K562 (cell line): ENCODE results near the gene RND1. TPM values are rescaled to one million over a fixed set of nuclear protein-coding genes. Genes with fewer than 3 reads are reported as not detected.
A peak's percentile ranks its signal among the peaks of the same experiment; 100 is the strongest.

Source experiments
- ASH1L ChIP-seq: fragments of 450-650 bp; IDR thresholded peaks from 2 replicates; pipeline ENCODE4 v1.6.1; 2018; ENCODE audit warnings: borderline replicate concordance, mild to moderate bottlenecking, low read depth; ENCODE audit not compliant: partially characterized antibody
- ELF1 ChIP-seq: fragments of 200-800 bp; sonication (Bioruptor generic); IDR thresholded peaks from 2 replicates; pipeline ENCODE4 v1.6.1; 2016; ENCODE audit warnings: missing genetic modification characterization, missing compliant biosample characterization
- ELF2 ChIP-seq: fragments of 250-450 bp; sonication (Bioruptor Pico); IDR thresholded peaks from 2 replicates; pipeline ENCODE4 v1.5.0; 2021; ENCODE audit warnings: mild to moderate bottlenecking
- FOXP1 ChIP-seq: sonication (generic); formaldehyde crosslinking; IDR thresholded peaks from 2 replicates; pipeline ENCODE4 v1.8.0; 2022; ENCODE audit warnings: mild to moderate bottlenecking, missing genetic modification reagents
- MEF2A ChIP-seq: IDR thresholded peaks from 2 replicates; pipeline ENCODE4 v1.6.1; 2011; ENCODE audit warnings: low read depth, mild to moderate bottlenecking, low read length, moderate library complexity; ENCODE audit not compliant: control insufficient read depth
- SNIP1 ChIP-seq: fragments of 450-650 bp; IDR thresholded peaks from 2 replicates; pipeline ENCODE4 v1.7.1; 2017; ENCODE audit warnings: low read depth, mild to moderate bottlenecking
- TBL1XR1 ChIP-seq, 2 experiments: IDR thresholded peaks; 2 replicates each; pipeline ENCODE4 v1.6.1; 2012; ENCODE audit warnings: improper control_type of control experiment in 2 of 2, low read length in 2 of 2, mild to moderate bottlenecking in 1 of 2
- TBP ChIP-seq: optimal IDR thresholded peaks from 2 replicates; pipeline ENCODE3; 2011; ENCODE audit warnings: low read depth, low read length, improper control_type of control experiment
- ZNF436 ChIP-seq: fragments of 250-450, 450-650 bp; sonication (Bioruptor Pico); formaldehyde crosslinking; IDR thresholded peaks from 2 replicates; pipeline ENCODE4 v1.7.0; 2020; ENCODE audit warnings: mild to moderate bottlenecking
- polyA plus RNA-seq, 8 experiments: library from polyadenylated mRNA; depleted of rRNA in 4 of 8; stranded (reverse) in 5 of 8; unstranded in 3 of 8; fragments of >200 nt; fragmentation: Nextera tagmentation in 2 of 8; fragmentation: Illumina TruSeq in 1 of 8; extraction: Ambion mirVana in 2 of 8; extraction: Trizol in 1 of 8; gene quantifications; 2 replicates each; pipeline versions ENCODE4 v1.2.1 to v1.2.3, GENCODE V29; 2011 to 2014; ENCODE audit warnings: inconsistent platforms in 1 of 8, missing spikeins in 1 of 8
- total RNA-seq, 7 experiments: library from RNA; depleted of rRNA in 6 of 7; stranded (reverse); fragments of >200 nt in 6 of 7; fragmentation: Illumina TruSeq in 2 of 7; extraction: Trizol in 2 of 7; gene quantifications; 2 replicates each; pipeline versions ENCODE4 v1.2.1 to v1.2.3, GENCODE V29; 2011 to 2021; ENCODE audit warnings: low replicate concordance in 1 of 7
- TF ChIP-seq, protein P1 (sequence below), 2 experiments: fragments of 150-350 bp in 1 of 2; IDR thresholded peaks; 2 replicates each; pipeline ENCODE4 v1.6.1; 2012 to 2016; ENCODE audit warnings: low read depth in 2 of 2, low read length in 2 of 2, mild to moderate bottlenecking in 1 of 2, moderate library complexity in 1 of 2
- TF ChIP-seq, protein P2 (sequence below): sonication (generic); formaldehyde crosslinking; IDR thresholded peaks from 2 replicates; pipeline ENCODE4 v1.9.0; 2022; ENCODE audit warnings: mild to moderate bottlenecking, missing genetic modification reagents
- TF ChIP-seq, protein P3 (sequence below): fragments of 450-650 bp; conservative IDR thresholded peaks from 2 replicates; pipeline ENCODE4 v1.6.1; 2016; ENCODE audit warnings: missing genetic modification characterization, low read depth, mild to moderate bottlenecking, control low read depth, missing compliant biosample characterization
- TF ChIP-seq, protein P4 (sequence below): fragments of 250-450 bp; sonication (Bioruptor Pico); IDR thresholded peaks from 2 replicates; pipeline ENCODE4 v1.4.0; 2020; ENCODE audit warnings: mild to moderate bottlenecking, moderate library complexity

The RND1 gene
- total and polyA plus RNA-seq, 9 of the 15 experiments (the other 6 are each of a cell fraction or from before 2014, with no cell fraction given) = 0.18 to 0.78 (median 0.58) TPM; not detected in 2

DNA sequence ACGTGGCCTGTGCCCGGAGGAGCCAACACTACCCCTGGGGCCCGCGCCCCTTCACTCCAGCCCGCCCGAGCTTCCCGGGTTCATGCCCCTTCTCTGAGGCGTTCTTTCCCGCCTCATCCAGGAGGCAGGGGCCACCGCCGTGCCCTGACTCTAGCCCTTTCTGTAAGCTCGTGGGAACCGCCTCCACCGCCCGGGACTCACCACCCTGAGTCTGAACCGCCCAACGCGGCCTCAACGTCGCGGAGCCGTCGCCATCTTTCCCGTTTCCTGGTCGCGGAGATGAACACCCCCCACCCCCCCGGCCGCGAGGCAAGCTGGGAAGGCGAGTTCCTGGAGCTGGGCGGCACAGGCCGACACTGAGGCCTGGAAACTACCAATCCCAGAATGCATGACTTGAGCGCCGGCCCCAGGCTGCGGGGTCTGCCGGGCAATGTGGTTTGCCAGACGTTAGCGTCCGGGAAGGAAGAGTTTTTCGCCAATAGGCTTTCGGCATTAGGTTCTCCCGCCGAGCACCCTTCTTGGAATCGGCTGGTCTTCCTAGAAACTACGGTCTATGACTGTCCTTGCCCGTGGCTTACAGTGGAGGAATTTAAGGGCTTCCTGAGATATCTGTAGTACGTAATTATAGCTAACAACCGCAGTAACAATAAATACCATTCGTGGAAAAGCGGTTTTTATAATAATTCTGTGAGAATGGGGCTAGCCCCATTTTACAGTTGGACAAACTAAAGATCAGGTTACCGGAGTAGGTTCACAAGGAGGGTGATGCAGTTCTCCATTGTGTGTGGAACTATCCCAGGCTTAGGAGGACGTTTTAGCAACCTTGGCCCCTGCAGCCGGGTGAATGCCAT is 13.6 kb downstream of the RND1 start, which contains the start of gene DDX23 (continued):
- TF ChIP-seq SNIP1 (no peak), TBL1XR1 (IDR thresholded peaks at IDR 0.05; ENCODE audit: low read length in 2 of 2) (peak in 1 of 2 experiments; percentile 23; a peak in 1 of 4 replicates), ELF1 (tag) (peak; percentile 97), TBP (peak; percentile 75), MEF2A (no peak), ASH1L (peak; percentile 88), FOXP1 (no peak), ZNF436 (CRISPR knock-in tag) (no peak), ELF2 (CRISPR knock-in tag) (peak; percentile 94)
- TF ChIP-seq, protein P1, sequence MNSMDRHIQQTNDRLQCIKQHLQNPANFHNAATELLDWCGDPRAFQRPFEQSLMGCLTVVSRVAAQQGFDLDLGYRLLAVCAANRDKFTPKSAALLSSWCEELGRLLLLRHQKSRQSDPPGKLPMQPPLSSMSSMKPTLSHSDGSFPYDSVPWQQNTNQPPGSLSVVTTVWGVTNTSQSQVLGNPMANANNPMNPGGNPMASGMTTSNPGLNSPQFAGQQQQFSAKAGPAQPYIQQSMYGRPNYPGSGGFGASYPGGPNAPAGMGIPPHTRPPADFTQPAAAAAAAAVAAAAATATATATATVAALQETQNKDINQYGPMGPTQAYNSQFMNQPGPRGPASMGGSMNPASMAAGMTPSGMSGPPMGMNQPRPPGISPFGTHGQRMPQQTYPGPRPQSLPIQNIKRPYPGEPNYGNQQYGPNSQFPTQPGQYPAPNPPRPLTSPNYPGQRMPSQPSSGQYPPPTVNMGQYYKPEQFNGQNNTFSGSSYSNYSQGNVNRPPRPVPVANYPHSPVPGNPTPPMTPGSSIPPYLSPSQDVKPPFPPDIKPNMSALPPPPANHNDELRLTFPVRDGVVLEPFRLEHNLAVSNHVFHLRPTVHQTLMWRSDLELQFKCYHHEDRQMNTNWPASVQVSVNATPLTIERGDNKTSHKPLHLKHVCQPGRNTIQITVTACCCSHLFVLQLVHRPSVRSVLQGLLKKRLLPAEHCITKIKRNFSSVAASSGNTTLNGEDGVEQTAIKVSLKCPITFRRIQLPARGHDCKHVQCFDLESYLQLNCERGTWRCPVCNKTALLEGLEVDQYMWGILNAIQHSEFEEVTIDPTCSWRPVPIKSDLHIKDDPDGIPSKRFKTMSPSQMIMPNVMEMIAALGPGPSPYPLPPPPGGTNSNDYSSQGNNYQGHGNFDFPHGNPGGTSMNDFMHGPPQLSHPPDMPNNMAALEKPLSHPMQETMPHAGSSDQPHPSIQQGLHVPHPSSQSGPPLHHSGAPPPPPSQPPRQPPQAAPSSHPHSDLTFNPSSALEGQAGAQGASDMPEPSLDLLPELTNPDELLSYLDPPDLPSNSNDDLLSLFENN (IDR thresholded peaks at IDR 0.05; ENCODE audit: low read depth in 2 of 2, low read length in 2 of 2) = no peak
- TF ChIP-seq, protein P2, sequence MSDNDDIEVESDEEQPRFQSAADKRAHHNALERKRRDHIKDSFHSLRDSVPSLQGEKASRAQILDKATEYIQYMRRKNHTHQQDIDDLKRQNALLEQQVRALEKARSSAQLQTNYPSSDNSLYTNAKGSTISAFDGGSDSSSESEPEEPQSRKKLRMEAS (CRISPR knock-in tag) = peak; percentile 67
- TF ChIP-seq, protein P3, sequence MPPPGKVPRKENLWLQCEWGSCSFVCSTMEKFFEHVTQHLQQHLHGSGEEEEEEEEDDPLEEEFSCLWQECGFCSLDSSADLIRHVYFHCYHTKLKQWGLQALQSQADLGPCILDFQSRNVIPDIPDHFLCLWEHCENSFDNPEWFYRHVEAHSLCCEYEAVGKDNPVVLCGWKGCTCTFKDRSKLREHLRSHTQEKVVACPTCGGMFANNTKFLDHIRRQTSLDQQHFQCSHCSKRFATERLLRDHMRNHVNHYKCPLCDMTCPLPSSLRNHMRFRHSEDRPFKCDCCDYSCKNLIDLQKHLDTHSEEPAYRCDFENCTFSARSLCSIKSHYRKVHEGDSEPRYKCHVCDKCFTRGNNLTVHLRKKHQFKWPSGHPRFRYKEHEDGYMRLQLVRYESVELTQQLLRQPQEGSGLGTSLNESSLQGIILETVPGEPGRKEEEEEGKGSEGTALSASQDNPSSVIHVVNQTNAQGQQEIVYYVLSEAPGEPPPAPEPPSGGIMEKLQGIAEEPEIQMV (tag) = peak; percentile 83
- TF ChIP-seq, protein P4, sequence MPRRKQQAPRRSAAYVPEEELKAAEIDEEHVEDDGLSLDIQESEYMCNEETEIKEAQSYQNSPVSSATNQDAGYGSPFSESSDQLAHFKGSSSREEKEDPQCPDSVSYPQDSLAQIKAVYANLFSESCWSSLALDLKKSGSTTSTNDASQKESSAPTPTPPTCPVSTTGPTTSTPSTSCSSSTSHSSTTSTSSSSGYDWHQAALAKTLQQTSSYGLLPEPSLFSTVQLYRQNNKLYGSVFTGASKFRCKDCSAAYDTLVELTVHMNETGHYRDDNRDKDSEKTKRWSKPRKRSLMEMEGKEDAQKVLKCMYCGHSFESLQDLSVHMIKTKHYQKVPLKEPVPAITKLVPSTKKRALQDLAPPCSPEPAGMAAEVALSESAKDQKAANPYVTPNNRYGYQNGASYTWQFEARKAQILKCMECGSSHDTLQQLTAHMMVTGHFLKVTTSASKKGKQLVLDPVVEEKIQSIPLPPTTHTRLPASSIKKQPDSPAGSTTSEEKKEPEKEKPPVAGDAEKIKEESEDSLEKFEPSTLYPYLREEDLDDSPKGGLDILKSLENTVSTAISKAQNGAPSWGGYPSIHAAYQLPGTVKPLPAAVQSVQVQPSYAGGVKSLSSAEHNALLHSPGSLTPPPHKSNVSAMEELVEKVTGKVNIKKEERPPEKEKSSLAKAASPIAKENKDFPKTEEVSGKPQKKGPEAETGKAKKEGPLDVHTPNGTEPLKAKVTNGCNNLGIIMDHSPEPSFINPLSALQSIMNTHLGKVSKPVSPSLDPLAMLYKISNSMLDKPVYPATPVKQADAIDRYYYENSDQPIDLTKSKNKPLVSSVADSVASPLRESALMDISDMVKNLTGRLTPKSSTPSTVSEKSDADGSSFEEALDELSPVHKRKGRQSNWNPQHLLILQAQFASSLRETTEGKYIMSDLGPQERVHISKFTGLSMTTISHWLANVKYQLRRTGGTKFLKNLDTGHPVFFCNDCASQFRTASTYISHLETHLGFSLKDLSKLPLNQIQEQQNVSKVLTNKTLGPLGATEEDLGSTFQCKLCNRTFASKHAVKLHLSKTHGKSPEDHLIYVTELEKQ (CRISPR knock-in tag) = no peak
